GM23338 (cell line): ENCODE data around the gene ZNF681. TPM values are rescaled to one million over a fixed set of nuclear protein-coding genes. Genes with fewer than 3 reads are reported as not detected.

ENCODE experiments used
- ATAC-seq: fragments of 200-7000 bp; cut with Tn5 transposase; 3 replicates; pipeline ENCODE4 v1.9.1; 2020
- DNase-seq: peaks from one replicate; pipeline ENCODE4 v3.0.0-alpha.2; 2015; ENCODE audit warnings: low spot score
- H2AFZ ChIP-seq: fragments of 200-600 bp; sonication (generic); 2 replicates; pipeline ENCODE4 v1.8.0; 2016; ENCODE audit warnings: antibody characterized with exemption, mild to moderate bottlenecking, moderate library complexity
- H3F3A ChIP-seq: fragments of 200-600 bp; sonication (generic); replicated peaks from 2 replicates; pipeline ENCODE4 v1.8.0; 2017; ENCODE audit warnings: antibody characterized with exemption, mixed run types, low read depth
- H3K27ac ChIP-seq: fragments of 200-600 bp; sonication (generic); 2 replicates; pipeline ENCODE4 v1.6.1; 2016; ENCODE audit warnings: low read depth
- H3K27me3 ChIP-seq: fragments of 200-600 bp; sonication (generic); 2 replicates; pipeline ENCODE4 v1.8.0; 2016; ENCODE audit warnings: mild to moderate bottlenecking, mixed run types, moderate library complexity; ENCODE audit not compliant: insufficient read depth
- H3K36me3 ChIP-seq: fragments of 200-600 bp; sonication (generic); 2 replicates; pipeline ENCODE4 v1.8.0; 2016; ENCODE audit warnings: mild to moderate bottlenecking; ENCODE audit not compliant: insufficient read depth
- H3K4me1 ChIP-seq: fragments of 200-600 bp; sonication (generic); 2 replicates; pipeline ENCODE4 v1.8.0; 2016; ENCODE audit warnings: mild to moderate bottlenecking, moderate library complexity; ENCODE audit not compliant: insufficient read depth
- H3K4me2 ChIP-seq: fragments of 200-600 bp; sonication (generic); 2 replicates; pipeline ENCODE4 v1.7.1; 2017; ENCODE audit warnings: mixed run types
- H3K4me3 ChIP-seq: fragments of 200-600 bp; sonication (generic); 2 replicates; pipeline ENCODE4 v1.6.1; 2016; ENCODE audit warnings: mixed run types
- H3K79me2 ChIP-seq: fragments of 200-600 bp; sonication (generic); replicated peaks from 2 replicates; pipeline ENCODE4 v1.8.0; 2017; ENCODE audit warnings: mild to moderate bottlenecking; ENCODE audit not compliant: insufficient read depth
- H3K9me2 ChIP-seq: fragments of 200-600 bp; sonication (generic); 2 replicates; pipeline ENCODE4 v1.8.0; 2017; ENCODE audit not compliant: insufficient read depth
- H4K20me1 ChIP-seq: fragments of 200-600 bp; sonication (generic); replicated peaks from 2 replicates; pipeline ENCODE4 v1.8.0; 2017; ENCODE audit warnings: mild to moderate bottlenecking; ENCODE audit not compliant: insufficient read depth
- H3K27ac Mint-ChIP-seq: 2 replicates; pipeline ENCODE4 v1.8.0; 2020; ENCODE audit warnings: inconsistent platforms, mild to moderate bottlenecking, moderate library complexity, mixed read lengths
- H3K27me3 Mint-ChIP-seq: 3 replicates; pipeline ENCODE4 v1.8.0; 2022; ENCODE audit warnings: low read depth, mild to moderate bottlenecking, moderate library complexity, mixed read lengths, inconsistent platforms; ENCODE audit not compliant: insufficient read depth, poor library complexity
- H3K36me3 Mint-ChIP-seq: 3 replicates; pipeline ENCODE4 v1.8.0; 2021; ENCODE audit warnings: low read depth, mild to moderate bottlenecking, inconsistent platforms, moderate library complexity, mixed read lengths
- H3K4me1 Mint-ChIP-seq: 3 replicates; pipeline ENCODE4 v1.8.0; 2020; ENCODE audit warnings: mild to moderate bottlenecking, inconsistent platforms, mixed read lengths
- H3K4me3 Mint-ChIP-seq: 3 replicates; pipeline ENCODE4 v1.8.0; 2021; ENCODE audit warnings: moderate library complexity, mild to moderate bottlenecking, inconsistent platforms, mixed read lengths
- H3K9me3 Mint-ChIP-seq: 3 replicates; pipeline ENCODE4 v1.8.0; 2020; ENCODE audit warnings: moderate library complexity, mild to moderate bottlenecking, inconsistent platforms, mixed read lengths
- EZH2 ChIP-seq: fragments of 200-600 bp; sonication (generic); IDR thresholded peaks from one replicate; pipeline ENCODE4 v1.8.0; 2017; ENCODE audit warnings: antibody characterized with exemption, mild to moderate bottlenecking, low read depth; ENCODE audit not compliant: unreplicated experiment
- EZH2phosphoT487 ChIP-seq: fragments of 200-600 bp; sonication (generic); IDR thresholded peaks from one replicate; pipeline ENCODE4 v1.8.1; 2018; ENCODE audit warnings: antibody characterized with exemption; ENCODE audit not compliant: unreplicated experiment
- POLR2AphosphoS5 ChIP-seq: IDR thresholded peaks from 2 replicates; pipeline ENCODE4 v1.6.1; 2016; ENCODE audit warnings: antibody characterized with exemption, low read depth
- STAT1 ChIP-seq: IDR thresholded peaks from one replicate; pipeline ENCODE4 v1.6.1; 2016; ENCODE audit warnings: antibody characterized with exemption; ENCODE audit not compliant: unreplicated experiment
- ZNF331 ChIP-seq: fragments of 250-450 bp; sonication (Bioruptor Pico); IDR thresholded peaks from 2 replicates; pipeline ENCODE4 v1.5.0; 2020; ENCODE audit warnings: low read depth, mild to moderate bottlenecking, moderate library complexity
- polyA plus RNA-seq: library from polyadenylated mRNA; unstranded; fragments of >200 nt; fragmentation: Nextera tagmentation; extraction: Ambion mirVana; gene quantifications from 2 replicates; pipeline ENCODE4 v1.2.1, GENCODE V29; 2016
- total RNA-seq: library from RNA; depleted of rRNA; stranded (reverse); fragments of >200 nt; shearing (Covaris generic); gene quantifications from 2 replicates; pipeline ENCODE4 v1.2.3, GENCODE V29; 2014
- TF ChIP-seq, protein P1 (sequence below), 2 experiments: fragments of 200-600 bp in 1 of 2; sonication (generic) in 1 of 2; conservative IDR thresholded peaks; 2 replicates each; pipeline versions ENCODE4 v1.5.1 to v1.6.1; 2016 to 2017; ENCODE audit warnings: antibody characterized with exemption in 2 of 2, low read depth in 2 of 2, mild to moderate bottlenecking in 2 of 2, moderate library complexity in 1 of 2
- TF ChIP-seq, protein P2 (sequence below): fragments of 250-450 bp; sonication (Bioruptor Pico); IDR thresholded peaks from 2 replicates; pipeline ENCODE4 v1.5.0; 2020; ENCODE audit warnings: mild to moderate bottlenecking, moderate library complexity
- TF ChIP-seq, protein P3 (sequence below): IDR thresholded peaks from 2 replicates; pipeline ENCODE4 v1.6.1; 2016; ENCODE audit warnings: antibody characterized with exemption

ZNF681 gene
- total and polyA plus RNA-seq, 2 experiments from 2014 or later, result 9.4 to 25.1 TPM

DNA sequence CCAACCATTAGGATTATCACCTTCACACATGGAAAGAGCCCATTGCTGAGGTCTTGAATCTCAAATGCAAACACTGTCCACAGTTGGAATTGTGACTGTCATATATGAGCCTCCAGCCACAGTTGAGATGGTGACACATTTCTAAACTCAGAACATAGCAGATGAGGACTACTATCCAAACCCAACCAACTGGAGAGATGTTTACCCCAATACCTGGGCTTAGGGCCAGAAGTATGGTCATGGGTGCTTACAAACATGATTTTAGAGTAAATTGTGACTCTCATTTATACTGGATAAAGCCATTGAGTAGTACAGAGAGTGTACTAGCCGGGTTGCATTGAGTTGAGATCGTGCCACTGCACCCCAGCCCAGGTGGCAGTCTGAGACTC, 14.0 kb upstream of the ZNF681 start (continued):
- TF ChIP-seq, protein P1, sequence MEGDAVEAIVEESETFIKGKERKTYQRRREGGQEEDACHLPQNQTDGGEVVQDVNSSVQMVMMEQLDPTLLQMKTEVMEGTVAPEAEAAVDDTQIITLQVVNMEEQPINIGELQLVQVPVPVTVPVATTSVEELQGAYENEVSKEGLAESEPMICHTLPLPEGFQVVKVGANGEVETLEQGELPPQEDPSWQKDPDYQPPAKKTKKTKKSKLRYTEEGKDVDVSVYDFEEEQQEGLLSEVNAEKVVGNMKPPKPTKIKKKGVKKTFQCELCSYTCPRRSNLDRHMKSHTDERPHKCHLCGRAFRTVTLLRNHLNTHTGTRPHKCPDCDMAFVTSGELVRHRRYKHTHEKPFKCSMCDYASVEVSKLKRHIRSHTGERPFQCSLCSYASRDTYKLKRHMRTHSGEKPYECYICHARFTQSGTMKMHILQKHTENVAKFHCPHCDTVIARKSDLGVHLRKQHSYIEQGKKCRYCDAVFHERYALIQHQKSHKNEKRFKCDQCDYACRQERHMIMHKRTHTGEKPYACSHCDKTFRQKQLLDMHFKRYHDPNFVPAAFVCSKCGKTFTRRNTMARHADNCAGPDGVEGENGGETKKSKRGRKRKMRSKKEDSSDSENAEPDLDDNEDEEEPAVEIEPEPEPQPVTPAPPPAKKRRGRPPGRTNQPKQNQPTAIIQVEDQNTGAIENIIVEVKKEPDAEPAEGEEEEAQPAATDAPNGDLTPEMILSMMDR (conservative IDR thresholded peaks at IDR 0.05; ENCODE audit: low read depth in 2 of 2), result no peak
- TF ChIP-seq EZH2 (no peak), ZNF331 (CRISPR knock-in tag) (no peak), POLR2AphosphoS5 (no peak)
- TF ChIP-seq, protein P2, sequence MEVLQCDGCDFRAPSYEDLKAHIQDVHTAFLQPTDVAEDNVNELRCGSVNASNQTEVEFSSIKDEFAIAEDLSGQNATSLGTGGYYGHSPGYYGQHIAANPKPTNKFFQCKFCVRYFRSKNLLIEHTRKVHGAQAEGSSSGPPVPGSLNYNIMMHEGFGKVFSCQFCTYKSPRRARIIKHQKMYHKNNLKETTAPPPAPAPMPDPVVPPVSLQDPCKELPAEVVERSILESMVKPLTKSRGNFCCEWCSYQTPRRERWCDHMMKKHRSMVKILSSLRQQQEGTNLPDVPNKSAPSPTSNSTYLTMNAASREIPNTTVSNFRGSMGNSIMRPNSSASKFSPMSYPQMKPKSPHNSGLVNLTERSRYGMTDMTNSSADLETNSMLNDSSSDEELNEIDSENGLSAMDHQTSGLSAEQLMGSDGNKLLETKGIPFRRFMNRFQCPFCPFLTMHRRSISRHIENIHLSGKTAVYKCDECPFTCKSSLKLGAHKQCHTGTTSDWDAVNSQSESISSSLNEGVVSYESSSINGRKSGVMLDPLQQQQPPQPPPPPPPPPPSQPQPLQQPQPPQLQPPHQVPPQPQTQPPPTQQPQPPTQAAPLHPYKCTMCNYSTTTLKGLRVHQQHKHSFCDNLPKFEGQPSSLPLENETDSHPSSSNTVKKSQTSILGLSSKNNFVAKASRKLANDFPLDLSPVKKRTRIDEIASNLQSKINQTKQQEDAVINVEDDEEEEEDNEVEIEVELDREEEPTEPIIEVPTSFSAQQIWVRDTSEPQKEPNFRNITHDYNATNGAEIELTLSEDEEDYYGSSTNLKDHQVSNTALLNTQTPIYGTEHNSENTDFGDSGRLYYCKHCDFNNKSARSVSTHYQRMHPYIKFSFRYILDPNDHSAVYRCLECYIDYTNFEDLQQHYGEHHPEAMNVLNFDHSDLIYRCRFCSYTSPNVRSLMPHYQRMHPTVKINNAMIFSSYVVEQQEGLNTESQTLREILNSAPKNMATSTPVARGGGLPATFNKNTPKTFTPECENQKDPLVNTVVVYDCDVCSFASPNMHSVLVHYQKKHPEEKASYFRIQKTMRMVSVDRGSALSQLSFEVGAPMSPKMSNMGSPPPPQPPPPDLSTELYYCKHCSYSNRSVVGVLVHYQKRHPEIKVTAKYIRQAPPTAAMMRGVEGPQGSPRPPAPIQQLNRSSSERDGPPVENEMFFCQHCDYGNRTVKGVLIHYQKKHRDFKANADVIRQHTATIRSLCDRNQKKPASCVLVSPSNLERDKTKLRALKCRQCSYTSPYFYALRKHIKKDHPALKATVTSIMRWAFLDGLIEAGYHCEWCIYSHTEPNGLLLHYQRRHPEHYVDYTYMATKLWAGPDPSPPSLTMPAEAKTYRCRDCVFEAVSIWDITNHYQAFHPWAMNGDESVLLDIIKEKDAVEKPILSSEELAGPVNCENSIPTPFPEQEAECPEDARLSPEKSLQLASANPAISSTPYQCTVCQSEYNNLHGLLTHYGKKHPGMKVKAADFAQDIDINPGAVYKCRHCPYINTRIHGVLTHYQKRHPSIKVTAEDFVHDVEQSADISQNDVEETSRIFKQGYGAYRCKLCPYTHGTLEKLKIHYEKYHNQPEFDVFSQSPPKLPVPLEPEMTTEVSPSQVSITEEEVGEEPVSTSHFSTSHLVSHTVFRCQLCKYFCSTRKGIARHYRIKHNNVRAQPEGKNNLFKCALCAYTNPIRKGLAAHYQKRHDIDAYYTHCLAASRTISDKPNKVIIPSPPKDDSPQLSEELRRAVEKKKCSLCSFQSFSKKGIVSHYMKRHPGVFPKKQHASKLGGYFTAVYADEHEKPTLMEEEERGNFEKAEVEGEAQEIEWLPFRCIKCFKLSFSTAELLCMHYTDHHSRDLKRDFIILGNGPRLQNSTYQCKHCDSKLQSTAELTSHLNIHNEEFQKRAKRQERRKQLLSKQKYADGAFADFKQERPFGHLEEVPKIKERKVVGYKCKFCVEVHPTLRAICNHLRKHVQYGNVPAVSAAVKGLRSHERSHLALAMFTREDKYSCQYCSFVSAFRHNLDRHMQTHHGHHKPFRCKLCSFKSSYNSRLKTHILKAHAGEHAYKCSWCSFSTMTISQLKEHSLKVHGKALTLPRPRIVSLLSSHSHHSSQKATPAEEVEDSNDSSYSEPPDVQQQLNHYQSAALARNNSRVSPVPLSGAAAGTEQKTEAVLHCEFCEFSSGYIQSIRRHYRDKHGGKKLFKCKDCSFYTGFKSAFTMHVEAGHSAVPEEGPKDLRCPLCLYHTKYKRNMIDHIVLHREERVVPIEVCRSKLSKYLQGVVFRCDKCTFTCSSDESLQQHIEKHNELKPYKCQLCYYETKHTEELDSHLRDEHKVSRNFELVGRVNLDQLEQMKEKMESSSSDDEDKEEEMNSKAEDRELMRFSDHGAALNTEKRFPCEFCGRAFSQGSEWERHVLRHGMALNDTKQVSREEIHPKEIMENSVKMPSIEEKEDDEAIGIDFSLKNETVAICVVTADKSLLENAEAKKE (CRISPR knock-in tag), result no peak

DNA sequence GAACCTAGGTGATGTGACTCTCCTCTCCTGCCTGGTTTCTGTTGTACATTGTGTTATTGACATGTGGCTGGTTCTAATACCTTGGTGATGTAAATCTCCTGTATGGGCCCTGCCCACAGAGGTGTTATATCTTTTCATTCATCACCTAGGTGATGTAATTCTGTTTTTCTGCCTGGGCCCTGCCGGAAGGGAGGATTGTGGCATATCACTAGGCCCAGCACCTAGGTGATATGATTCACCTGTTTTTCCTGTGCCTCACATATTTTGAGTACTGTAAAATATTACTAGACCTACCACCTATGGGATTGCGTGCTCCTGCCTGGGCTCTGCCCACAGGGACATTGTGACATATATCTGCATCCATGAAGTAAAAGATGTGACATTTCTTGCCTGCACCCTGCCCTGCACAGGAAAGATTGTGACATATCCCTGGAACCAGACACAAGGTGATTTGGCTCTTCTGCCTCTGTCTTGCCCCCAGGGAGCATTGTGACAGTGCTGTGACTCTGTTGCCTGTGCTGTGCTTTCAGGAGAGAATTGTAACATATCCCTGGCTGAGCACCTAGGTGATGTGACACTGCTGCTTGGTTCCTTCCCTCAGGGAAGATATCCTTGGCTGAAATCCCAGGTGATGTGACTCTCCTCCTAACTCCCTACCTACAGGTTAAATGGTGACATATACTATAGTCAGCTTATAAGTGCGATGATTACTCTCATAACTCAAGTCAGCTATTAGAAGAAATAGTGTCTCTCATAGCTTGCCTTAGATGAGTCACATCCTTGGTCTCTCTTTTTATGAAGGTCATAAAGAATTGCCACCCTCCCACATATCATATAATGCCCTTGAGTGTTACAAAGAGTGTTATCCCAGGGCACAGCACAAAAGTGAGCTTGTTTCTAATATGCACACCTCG, 13.3 kb upstream of the ZNF681 start:
- Histone ChIP-seq H3F3A (no peaks in the 10 kb centered on the region), H3K4me3 (no peak overlapping the region), H3K4me1 (no peaks in the 10 kb centered on the region; the same call in 1 of the 2 replicates), H2AFZ (no peak overlapping the region), H3K4me2 (no peak overlapping the region), H3K27ac (no peak overlapping the region), H3K27me3 (no peaks in the 10 kb centered on the region), H4K20me1 (peaks cover 66% of the 10 kb centered on the region), H3K9me2 (no peaks in the 10 kb centered on the region), H3K36me3 (peaks cover 5% of the 10 kb centered on the region), H3K79me2 (peaks cover 96% of the 10 kb centered on the region)
- no peaks in the 10 kb centered on the region for H3K9me3 Mint-ChIP-seq
- no peak overlapping the region for H3K27ac Mint-ChIP-seq
- no peak overlapping the region for H3K4me3 Mint-ChIP-seq
- H3K4me1 Mint-ChIP-seq, result peaks cover 3% of the 10 kb centered on the region; the same call in 2 of the 3 replicates
- DNase-seq, result no peak
- no peak for ATAC-seq
- peaks cover 52% of the 10 kb centered on the region for H3K36me3 Mint-ChIP-seq
- H3K27me3 Mint-ChIP-seq, result peaks cover 3% of the 10 kb centered on the region
- TF ChIP-seq, protein P3, sequence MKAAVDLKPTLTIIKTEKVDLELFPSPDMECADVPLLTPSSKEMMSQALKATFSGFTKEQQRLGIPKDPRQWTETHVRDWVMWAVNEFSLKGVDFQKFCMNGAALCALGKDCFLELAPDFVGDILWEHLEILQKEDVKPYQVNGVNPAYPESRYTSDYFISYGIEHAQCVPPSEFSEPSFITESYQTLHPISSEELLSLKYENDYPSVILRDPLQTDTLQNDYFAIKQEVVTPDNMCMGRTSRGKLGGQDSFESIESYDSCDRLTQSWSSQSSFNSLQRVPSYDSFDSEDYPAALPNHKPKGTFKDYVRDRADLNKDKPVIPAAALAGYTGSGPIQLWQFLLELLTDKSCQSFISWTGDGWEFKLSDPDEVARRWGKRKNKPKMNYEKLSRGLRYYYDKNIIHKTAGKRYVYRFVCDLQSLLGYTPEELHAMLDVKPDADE, result no peak
- TF ChIP-seq EZH2phosphoT487 (no peak), STAT1 (no peak), EZH2 (no peak), POLR2AphosphoS5 (no peak)
- TF ChIP-seq, protein P1 (conservative IDR thresholded peaks at IDR 0.05; ENCODE audit: low read depth in 2 of 2), result no peak
